ENCODE data around the gene ZSWIM4. TPM values are rescaled to one million over a fixed set of nuclear protein-coding genes. Genes with fewer than 3 reads are reported as not detected.

Gene ZSWIM4
- total RNA-seq, 2 donors from 2014 or later = 4.2 to 5.3 TPM

DNA sequence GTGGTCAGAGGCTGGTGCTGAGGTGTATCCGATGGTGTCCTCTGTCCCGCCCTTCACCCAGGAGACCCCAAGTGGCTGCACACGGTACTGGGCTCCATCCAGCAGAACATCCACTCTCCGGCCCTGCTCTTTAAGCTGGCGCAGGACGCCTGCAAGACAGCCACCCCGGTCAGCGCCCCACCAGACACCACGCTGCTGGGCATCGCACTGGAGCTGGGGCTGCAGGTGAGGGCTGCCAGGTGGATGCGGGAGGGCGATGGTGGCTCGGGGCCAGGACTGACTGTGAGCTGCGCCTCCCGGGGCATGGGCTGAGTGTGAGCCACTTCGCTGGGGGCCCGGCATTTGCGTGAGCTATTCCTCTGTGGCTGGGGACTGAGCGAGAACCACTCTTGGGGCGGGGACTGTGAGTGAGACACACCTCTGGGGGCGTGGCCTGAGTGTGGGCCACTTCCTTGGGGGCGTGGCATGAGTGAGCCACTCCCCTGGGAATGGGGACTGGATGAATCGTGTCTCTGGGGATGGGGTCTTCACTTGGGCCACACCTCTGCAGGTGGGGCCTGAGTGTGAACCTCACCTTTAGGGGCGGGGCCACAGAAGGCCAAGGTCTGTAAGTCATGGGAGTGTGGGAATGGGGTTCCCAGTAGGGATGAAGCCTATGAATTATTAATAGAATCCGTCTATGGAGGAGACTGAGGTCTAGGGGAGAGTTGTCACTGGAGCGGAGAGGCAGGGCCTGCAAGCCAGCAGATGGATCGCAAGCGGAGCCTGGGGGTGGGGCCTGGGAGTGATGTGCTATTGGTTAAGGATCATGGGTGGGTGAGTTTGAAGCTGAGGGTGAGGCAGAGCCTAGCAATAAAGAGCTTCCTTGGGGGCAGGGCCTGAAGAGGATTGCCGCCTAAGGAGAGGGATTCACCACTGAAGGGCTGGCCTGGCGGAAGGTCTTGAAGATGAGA, 30.5 kb downstream of the ZSWIM4 start:
- no peak for DNase-seq
- Mint-ChIP-seq H3K27me3 (no peaks in the 10 kb centered on the region), H3K27ac (peak overlapping the region; percentile 53), H3K4me1 (peaks cover 19% of the 10 kb centered on the region), H3K36me3 (ENCODE audit: low read depth) (peaks cover 5% of the 10 kb centered on the region), H3K4me3 (no peak overlapping the region)
- ATAC-seq = no peak
- H3K9me3 ChIP-seq (ENCODE audit: control insufficient read depth, low read length, poor library complexity, severe bottlenecking) = no peaks in the 10 kb centered on the region

DNA sequence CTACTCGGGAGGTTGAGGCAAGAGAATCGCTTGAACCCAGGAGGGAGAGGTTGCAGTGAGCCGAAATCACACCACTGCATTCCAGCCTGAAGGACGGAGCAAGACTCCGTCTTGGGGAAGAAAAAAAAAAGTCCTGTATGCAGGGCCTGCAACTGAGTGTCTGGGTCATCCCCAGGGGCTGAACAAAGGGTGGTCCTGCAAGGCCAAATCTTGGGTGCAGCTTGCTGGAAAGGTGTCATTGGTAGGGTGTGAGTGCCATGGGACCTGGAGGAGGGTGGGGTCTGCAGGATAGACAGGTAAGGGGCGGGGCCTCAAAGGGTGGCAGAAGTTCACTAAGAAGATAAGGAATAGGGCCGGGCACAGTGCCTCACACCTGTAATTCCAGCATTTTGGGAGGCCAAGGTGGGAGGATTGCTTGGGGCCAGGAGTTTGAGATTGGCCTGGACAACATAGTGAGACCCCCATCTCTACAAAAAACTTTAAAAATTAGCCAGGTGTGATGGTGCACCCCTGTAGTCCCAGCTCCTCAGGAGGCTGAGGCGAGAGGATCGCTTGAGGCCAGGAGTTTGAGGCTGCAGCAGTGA, 31.5 kb downstream of the ZSWIM4 start:
- H3K27me3 Mint-ChIP-seq = no peaks in the 10 kb centered on the region
- peak overlapping the region; percentile 49 for H3K4me3 Mint-ChIP-seq
- no peaks in the 10 kb centered on the region for H3K9me3 ChIP-seq (ENCODE audit: control insufficient read depth, low read length, poor library complexity, severe bottlenecking)
- peak overlapping the region; percentile 53 for H3K27ac Mint-ChIP-seq
- ATAC-seq (no peak), DNase-seq (no peak)
- H3K4me1 Mint-ChIP-seq = peaks cover 24% of the 10 kb centered on the region
- H3K36me3 Mint-ChIP-seq (ENCODE audit: low read depth) = peaks cover 5% of the 10 kb centered on the region

DNA sequence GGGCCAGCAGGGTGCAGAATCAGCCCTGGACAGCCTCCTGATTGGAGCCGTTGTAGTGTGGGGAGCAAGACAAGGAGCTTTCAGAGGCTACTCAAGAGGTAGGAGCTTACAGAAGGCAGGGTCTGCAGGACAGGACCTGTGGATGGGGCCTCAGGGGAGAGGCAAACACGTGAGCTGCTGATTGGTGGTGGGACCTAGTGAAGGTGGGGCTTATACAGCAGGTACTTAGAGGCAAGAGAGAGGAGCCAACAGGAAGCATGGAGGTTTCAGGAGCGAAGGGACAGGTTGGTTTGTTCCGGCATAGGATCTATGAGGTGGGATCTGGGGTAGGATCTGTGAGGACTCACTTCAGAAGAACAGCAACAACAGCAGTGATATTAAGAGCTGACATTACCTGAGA, 32.4 kb downstream of the ZSWIM4 start:
- no peak overlapping the region for H3K4me3 Mint-ChIP-seq
- H3K27ac Mint-ChIP-seq = peak overlapping the region; percentile 86
- peaks cover 5% of the 10 kb centered on the region for H3K36me3 Mint-ChIP-seq (ENCODE audit: low read depth)
- DNase-seq (no peak), ATAC-seq (no peak)
- no peaks in the 10 kb centered on the region for H3K27me3 Mint-ChIP-seq
- H3K9me3 ChIP-seq (ENCODE audit: control insufficient read depth, low read length, poor library complexity, severe bottlenecking) = no peaks in the 10 kb centered on the region
- H3K4me1 Mint-ChIP-seq = peaks cover 27% of the 10 kb centered on the region

DNA sequence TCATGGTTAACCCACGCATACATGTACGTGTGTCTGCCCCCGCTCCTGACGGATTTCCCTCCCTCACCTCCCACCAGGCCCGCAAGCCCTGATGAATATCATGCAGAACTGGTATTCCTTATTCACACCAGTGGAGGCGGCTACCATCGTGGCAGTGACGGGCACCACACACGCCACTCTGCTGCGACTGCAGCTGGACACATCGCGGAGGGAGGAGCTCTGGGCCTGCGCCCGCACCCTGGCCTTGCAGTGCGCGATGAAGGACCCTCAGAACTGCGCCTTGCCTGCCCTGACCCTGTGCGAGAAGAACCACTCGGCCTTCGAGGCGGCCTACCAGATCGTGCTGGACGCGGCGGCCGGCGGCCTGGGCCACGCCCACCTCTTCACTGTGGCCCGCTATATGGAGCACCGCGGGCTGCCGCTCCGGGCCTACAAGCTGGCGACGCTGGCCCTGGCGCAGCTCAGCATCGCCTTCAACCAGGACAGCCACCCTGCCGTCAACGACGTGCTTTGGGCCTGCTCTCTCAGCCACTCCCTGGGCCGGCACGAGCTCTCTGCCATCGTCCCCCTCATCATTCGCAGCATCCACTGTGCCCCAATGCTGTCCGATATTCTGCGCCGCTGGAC, 35.0 kb downstream of the ZSWIM4 start:
- H3K4me3 Mint-ChIP-seq = peak overlapping the region; percentile 80
- peaks cover 2% of the 10 kb centered on the region for H3K36me3 Mint-ChIP-seq (ENCODE audit: low read depth)
- peak overlapping the region; percentile 100 for H3K27ac Mint-ChIP-seq
- no peaks in the 10 kb centered on the region for H3K27me3 Mint-ChIP-seq
- DNase-seq (peak in 1 of 3 donors; percentile 17), ATAC-seq (no peak)
- H3K9me3 ChIP-seq (ENCODE audit: control insufficient read depth, low read length, poor library complexity, severe bottlenecking) = no peaks in the 10 kb centered on the region
- H3K4me1 Mint-ChIP-seq = peaks cover 41% of the 10 kb centered on the region

DNA sequence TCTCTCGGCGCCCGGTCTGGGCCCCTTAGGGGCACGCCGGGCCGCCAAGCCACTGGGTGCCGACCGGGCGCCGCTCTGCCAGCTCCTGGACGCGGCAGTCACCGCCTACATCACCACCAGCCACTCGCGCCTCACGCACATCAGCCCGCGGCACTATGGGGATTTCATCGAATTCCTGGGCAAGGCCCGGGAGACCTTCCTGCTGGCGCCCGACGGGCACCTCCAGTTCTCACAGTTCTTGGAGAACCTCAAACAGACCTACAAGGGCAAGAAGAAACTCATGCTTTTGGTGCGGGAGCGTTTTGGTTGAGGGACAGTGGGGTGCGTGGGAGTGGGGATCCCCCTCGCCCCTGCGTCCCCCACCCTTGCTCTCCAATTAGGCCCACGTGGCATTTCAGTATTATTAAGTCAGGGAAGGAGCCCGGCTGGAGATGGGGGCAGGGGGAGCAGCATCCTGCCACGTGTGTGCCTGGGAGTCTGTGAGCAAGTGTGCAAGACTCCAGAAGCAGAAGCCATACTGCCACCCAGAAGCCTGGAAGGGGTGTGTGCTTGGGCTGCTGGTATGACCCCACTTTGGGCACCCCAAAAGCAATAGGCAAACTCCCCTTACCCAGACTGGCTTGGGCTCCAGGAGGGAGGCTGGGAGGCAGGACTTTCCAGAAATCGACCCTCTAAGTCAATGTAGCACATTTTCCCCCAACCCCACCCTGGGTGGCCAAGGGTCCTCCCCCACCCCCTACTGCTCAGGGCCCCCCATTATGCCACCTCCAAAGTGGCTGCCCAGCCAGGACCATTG, 35.7 kb downstream of the ZSWIM4 start:
- no peaks in the 10 kb centered on the region for H3K9me3 ChIP-seq (ENCODE audit: control insufficient read depth, low read length, poor library complexity, severe bottlenecking)
- H3K27ac Mint-ChIP-seq = peak overlapping the region; percentile 100
- H3K4me3 Mint-ChIP-seq = peak overlapping the region; percentile 80

DNA sequence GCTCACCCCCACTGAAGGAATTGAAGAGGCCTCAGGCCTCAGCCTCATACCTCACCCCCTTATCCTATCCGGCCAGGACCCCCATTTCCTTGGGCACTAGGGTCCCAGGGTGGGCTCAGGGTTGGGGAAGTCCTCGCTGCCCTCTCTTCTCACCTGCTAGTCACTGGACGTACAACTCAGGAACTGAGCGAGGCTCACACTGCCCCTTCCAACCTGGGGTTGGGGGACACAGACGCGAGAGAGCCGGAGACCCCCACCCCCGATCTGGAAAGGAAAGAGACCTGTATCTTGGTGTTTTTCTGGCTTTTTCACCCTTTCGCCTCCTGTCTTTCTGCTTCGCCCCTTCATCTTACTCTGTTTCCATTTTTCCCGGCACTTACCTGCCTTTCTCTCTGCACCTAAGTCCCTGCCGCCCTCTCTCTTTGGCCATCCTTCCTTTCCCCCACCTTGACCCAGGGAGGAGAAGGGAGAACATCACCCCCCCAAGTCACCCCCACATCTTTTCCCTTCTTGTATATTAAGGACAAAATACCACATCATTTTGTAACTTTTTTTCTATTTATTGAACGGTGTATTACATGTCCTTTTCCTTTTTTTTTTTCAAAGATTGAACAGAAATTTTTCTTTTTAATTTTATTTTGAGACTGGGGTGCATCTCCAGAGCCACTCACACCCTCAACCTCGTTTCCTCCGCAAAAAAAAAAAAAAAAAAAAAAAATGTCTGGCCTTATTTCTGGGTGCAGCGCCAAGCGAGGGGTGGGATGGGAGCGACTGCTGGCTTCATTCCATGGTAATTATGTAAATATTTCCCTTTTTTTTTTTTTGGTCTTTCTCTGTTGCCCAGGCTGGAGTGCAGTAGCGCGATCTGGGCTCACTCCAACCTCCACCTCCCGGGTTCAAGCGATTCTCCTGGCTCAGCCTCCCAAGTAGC, 36.6 kb downstream of the ZSWIM4 start:
- ATAC-seq (no peak), DNase-seq (no peak)
- Mint-ChIP-seq H3K36me3 (ENCODE audit: low read depth) (peaks cover 6% of the 10 kb centered on the region), H3K4me1 (peaks cover 44% of the 10 kb centered on the region), H3K27ac (peak overlapping the region; percentile 100), H3K4me3 (peak overlapping the region; percentile 96), H3K27me3 (no peaks in the 10 kb centered on the region)
- no peaks in the 10 kb centered on the region for H3K9me3 ChIP-seq (ENCODE audit: control insufficient read depth, low read length, poor library complexity, severe bottlenecking)

More for the DNA sequence above, 35.7 kb downstream of the ZSWIM4 start:
- peak in 1 of 3 donors; percentile 29 for DNase-seq
- ATAC-seq = peak; percentile 3
- H3K27me3 Mint-ChIP-seq = no peaks in the 10 kb centered on the region
- peaks cover 40% of the 10 kb centered on the region for H3K4me1 Mint-ChIP-seq
- peaks cover 3% of the 10 kb centered on the region for H3K36me3 Mint-ChIP-seq (ENCODE audit: low read depth)

DNA sequence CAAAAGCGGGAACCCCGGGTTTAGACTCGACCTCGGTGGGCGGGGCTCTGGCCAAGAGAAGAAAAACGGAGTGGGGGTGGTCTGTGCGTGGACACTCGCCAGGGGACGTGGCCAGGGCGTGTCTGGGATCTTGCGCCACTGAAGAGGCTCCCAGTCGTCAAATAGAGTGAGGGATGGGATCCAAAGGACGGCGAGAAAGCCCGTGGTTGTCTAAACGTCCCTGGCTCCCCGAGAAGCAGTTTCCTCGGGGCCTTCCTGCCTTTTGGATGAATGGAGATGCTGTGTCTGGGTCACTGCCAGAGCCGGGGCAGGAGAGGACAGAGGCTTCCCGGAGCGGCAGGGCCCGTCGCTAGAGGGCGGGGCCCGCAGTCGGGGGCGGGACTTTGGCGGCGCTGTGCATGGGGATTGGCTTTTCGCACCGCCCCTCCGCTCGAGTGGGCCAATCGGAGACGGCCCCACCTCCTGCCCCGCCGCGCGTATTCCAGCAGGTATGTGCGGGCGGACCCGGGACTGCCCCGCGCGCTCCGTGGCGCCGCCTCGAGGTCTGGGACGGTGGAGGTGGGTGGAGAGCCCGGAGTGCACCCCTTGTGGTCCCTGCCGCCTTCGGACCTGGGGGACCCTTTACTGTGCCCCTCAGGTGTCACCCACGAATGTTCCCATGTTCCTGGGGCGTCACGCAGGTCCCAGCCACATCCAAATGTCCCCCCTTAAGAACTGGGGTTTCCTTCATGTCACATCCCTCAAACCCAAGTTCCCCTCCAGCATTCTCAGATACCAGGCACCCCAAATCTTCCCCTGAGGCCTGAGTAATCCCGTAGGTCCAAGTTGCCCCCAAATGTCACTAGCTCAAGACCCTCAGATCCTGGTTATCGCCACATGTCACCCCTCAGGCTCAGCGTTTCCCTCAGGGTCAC, 38.3 kb downstream of the ZSWIM4 start:
- H3K27ac Mint-ChIP-seq = peak overlapping the region; percentile 100
- no peaks in the 10 kb centered on the region for H3K9me3 ChIP-seq (ENCODE audit: control insufficient read depth, low read length, poor library complexity, severe bottlenecking)
- H3K27me3 Mint-ChIP-seq = no peaks in the 10 kb centered on the region
- H3K36me3 Mint-ChIP-seq (ENCODE audit: low read depth) = peaks cover 4% of the 10 kb centered on the region
- peak overlapping the region; percentile 96 for H3K4me3 Mint-ChIP-seq
- ATAC-seq (peak; percentile 66), DNase-seq (peak; percentile 90 to 96 (median 92))
- H3K4me1 Mint-ChIP-seq = peaks cover 54% of the 10 kb centered on the region

DNA sequence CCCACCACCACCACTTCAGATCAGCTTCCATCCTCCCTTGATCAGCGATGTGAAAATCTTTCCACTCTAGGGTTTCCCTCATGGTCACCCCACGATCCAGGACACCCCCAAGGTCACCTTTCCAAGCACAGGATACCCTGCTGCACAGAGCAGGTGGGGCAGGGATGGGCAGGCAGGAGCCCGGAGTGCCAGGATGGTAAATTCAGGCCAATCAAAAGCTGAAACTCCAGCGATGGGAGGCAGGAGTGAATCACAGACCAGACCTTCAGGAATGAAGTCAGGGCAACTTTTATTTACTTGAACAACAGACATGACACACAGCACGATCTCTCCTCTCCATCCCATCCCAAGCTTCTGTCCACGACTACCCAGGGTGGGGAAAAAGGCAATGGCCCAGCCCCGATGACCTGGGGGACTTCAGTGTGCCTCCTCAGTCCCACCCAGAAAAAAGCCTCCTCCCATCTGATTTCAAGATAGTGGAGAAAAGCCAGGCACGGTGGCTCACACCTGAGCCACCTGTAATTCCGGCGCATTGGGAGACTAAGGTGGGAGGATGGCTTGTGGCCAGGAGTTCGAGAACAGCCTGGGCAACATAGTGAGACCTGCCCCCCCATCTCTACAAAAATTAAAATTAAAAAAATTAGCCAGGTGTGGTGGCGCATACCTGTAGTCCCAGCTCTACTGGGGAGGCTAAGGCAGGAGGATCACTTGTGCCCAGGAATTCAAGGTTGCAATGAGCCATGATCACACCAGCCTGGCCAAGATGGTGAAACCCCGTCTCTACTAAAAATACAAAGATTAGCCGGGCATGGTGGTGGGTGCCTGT, 39.2 kb downstream of the ZSWIM4 start:
- H3K36me3 Mint-ChIP-seq (ENCODE audit: low read depth) = peaks cover 4% of the 10 kb centered on the region
- no peaks in the 10 kb centered on the region for H3K9me3 ChIP-seq (ENCODE audit: control insufficient read depth, low read length, poor library complexity, severe bottlenecking)
- H3K4me3 Mint-ChIP-seq = peak overlapping the region; percentile 96
- peaks cover 62% of the 10 kb centered on the region for H3K4me1 Mint-ChIP-seq
- peak in 1 of 3 donors; percentile 35 for DNase-seq
- no peak for ATAC-seq
- H3K27me3 Mint-ChIP-seq = no peaks in the 10 kb centered on the region
- peak overlapping the region; percentile 100 for H3K27ac Mint-ChIP-seq

DNA sequence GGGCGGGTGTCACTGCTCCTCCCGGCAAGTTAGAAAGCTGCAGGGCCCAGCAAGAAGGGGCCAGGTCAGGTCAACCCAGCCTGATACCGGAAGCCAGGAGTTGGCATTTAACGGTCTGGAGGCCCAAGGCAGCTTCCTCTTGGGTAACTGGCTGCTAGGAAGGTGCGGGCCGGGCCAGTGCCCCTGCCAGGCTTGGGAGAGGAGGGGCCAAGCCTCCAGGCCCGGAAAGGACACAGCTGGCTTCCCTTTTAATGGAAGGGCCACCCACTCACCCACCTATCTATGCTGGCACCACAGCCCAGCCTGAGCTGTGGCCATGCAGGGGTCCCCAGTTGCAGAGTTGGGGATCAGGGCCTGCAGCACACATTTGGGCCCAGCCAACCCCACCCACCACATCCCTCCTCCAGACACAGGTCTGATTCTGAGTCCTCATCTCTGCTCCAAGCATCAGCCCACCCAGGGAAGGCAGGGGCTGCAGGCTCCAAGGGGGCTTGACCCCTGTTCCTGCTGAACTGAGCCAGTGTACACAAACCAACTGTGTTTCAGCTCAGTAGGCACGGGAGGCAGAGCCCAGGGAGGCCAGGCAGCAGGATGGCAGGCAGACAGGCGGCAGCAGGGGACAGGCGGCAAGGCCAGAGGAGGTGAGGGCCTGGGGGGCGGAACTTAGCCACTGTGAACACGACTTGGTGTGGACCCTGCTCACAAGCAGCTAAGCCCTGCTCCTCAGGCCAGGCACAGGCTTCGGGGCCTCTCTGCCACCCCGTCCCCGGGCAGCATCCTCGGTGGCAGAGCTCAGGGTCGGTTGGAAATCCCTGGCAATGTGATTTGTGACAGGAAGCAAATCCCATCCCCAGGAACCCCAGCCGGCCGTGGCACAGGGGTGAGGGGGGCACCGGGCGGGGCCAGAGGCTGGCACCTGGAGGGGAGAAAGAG, 40.8 kb downstream of the ZSWIM4 start:
- Mint-ChIP-seq H3K4me1 (peaks cover 66% of the 10 kb centered on the region), H3K27me3 (no peaks in the 10 kb centered on the region), H3K36me3 (ENCODE audit: low read depth) (peaks cover 7% of the 10 kb centered on the region)

More for the DNA sequence above, 40.8 kb downstream of the ZSWIM4 start:
- ATAC-seq (no peak), DNase-seq (peak in 1 of 3 donors; percentile 33)
- Mint-ChIP-seq H3K4me3 (peak overlapping the region; percentile 96), H3K27ac (peak overlapping the region; percentile 100)
- no peaks in the 10 kb centered on the region for H3K9me3 ChIP-seq (ENCODE audit: control insufficient read depth, low read length, poor library complexity, severe bottlenecking)
